ENCODE results near the gene LYPD3. TPM values are rescaled to one million over a fixed set of nuclear protein-coding genes. Genes with fewer than 3 reads are reported as not detected.
"Not testable (repeated sequence)": the region's sequence is repeated elsewhere in the genome, so short reads cannot be mapped to it uniquely, and the experiment has no call there.

LYPD3 gene
- polyA plus RNA-seq, 4 donors = 1.4 to 3.4 (median 1.9) TPM

GRCh38 chr19:43438291-43439031, 26.9 kb downstream of the LYPD3 start:
- peak in 3 of 4 donors; percentile 41 to 65 (median 48) for DNase-seq (ENCODE audit: low read depth in 4 of 4, low spot score in 2 of 4)

GRCh38 chr19:43437712-43438111, 27.7 kb downstream of the LYPD3 start:
- DNase-seq (ENCODE audit: low read depth in 4 of 4, low spot score in 2 of 4) = no peak

GRCh38 chr19:43437284-43437683, 28.1 kb downstream of the LYPD3 start:
- DNase-seq (ENCODE audit: low read depth in 4 of 4, low spot score in 2 of 4) = not testable (repeated sequence)

- DNase-seq (ENCODE audit: low read depth in 4 of 4, low spot score in 2 of 4) = no peak
These were observed 29.6 kb downstream of the LYPD3 start for GRCh38 chr19:43435775-43436174.

- DNase-seq (ENCODE audit: low read depth in 4 of 4, low spot score in 2 of 4) = no peak
These were observed 31.7 kb downstream of the LYPD3 start for GRCh38 chr19:43433689-43434088.

GRCh38 chr19:43433358-43433673, 32.1 kb downstream of the LYPD3 start:
- no peak for DNase-seq (ENCODE audit: low read depth in 4 of 4, low spot score in 2 of 4)

GRCh38 chr19:43430976-43431375, 34.4 kb downstream of the LYPD3 start:
- no peak for DNase-seq (ENCODE audit: low read depth in 4 of 4, low spot score in 2 of 4)

- no peak for DNase-seq (ENCODE audit: low read depth in 4 of 4, low spot score in 2 of 4)
These were observed 35.2 kb downstream of the LYPD3 start for GRCh38 chr19:43430142-43430710.

GRCh38 chr19:43429395-43429794, 36.0 kb downstream of the LYPD3 start:
- no peak for DNase-seq (ENCODE audit: low read depth in 4 of 4, low spot score in 2 of 4)

GRCh38 chr19:43425567-43426392, 39.6 kb downstream of the LYPD3 start:
- DNase-seq (ENCODE audit: low read depth in 4 of 4, low spot score in 2 of 4) = no peak

- no peak for DNase-seq (ENCODE audit: low read depth in 4 of 4, low spot score in 2 of 4)
These were observed 41.6 kb downstream of the LYPD3 start for GRCh38 chr19:43423779-43424178.

GRCh38 chr19:43422689-43423066, 42.7 kb downstream of the LYPD3 start:
- no peak for DNase-seq (ENCODE audit: low read depth in 4 of 4, low spot score in 2 of 4)

GRCh38 chr19:43422000-43422688, 43.3 kb downstream of the LYPD3 start:
- no peak for DNase-seq (ENCODE audit: low read depth in 4 of 4, low spot score in 2 of 4)

- DNase-seq (ENCODE audit: low read depth in 4 of 4, low spot score in 2 of 4) = no peak
These were observed 44.5 kb downstream of the LYPD3 start for GRCh38 chr19:43420954-43421353.

GRCh38 chr19:43416951-43417623, 48.3 kb downstream of the LYPD3 start:
- no peak for DNase-seq (ENCODE audit: low read depth in 4 of 4, low spot score in 2 of 4)

GRCh38 chr19:43414554-43414953, 50.9 kb downstream of the LYPD3 start, which contains the start of gene TEX101:
Gene TEX101, plus strand, starts transcription at chr19:43414890. Its CDS starts 1,030 bp downstream, at chr19:43415920.
- DNase-seq (ENCODE audit: low read depth in 4 of 4, low spot score in 2 of 4) = no peak

GRCh38 chr19:43412441-43412840, 53.0 kb downstream of the LYPD3 start:
- DNase-seq (ENCODE audit: low read depth in 4 of 4, low spot score in 2 of 4) = no peak

Measured in left renal cortex interstitium (tissue), 4 donors.